ENCODE measurements around the gene SORCS2. TPM values are rescaled to one million over a fixed set of nuclear protein-coding genes. Genes with fewer than 3 reads are reported as not detected.

The SORCS2 gene
- total RNA-seq, 1 donor from 2014 or later = 7.1 TPM

DNA sequence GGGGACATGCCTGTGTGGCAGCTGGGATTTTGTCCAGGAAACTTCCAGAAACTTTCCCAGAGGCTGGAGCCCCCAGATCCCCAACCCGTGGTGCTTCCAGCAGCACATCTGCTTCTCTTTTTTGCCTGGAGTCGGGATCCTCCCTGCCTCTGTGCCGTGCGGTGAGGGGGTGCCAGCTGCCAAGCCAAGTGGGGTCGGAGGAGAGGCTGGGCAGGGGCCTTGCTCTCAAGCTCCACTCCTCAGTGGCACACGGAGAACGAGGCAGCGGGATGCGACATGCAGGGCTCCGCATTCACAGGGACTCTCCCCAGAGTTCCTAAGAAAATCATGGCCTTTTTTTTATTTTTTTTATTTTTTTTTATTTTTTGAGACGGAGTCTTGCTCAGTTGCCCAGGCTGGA, 121.7 kb downstream of the SORCS2 start:
- DNase-seq (ENCODE audit: low spot score in 2 of 2, unreplicated experiment in 2 of 2) = no peak
- H3K27me3 Mint-ChIP-seq (ENCODE audit: low read depth) = peaks cover 2% of the 10 kb centered on the region
- no peaks in the 10 kb centered on the region for H3K36me3 Mint-ChIP-seq
- H3K9me3 Mint-ChIP-seq = peaks cover 7% of the 10 kb centered on the region
- H3K27ac Mint-ChIP-seq = no peak overlapping the region
- TF ChIP-seq, protein P1, sequence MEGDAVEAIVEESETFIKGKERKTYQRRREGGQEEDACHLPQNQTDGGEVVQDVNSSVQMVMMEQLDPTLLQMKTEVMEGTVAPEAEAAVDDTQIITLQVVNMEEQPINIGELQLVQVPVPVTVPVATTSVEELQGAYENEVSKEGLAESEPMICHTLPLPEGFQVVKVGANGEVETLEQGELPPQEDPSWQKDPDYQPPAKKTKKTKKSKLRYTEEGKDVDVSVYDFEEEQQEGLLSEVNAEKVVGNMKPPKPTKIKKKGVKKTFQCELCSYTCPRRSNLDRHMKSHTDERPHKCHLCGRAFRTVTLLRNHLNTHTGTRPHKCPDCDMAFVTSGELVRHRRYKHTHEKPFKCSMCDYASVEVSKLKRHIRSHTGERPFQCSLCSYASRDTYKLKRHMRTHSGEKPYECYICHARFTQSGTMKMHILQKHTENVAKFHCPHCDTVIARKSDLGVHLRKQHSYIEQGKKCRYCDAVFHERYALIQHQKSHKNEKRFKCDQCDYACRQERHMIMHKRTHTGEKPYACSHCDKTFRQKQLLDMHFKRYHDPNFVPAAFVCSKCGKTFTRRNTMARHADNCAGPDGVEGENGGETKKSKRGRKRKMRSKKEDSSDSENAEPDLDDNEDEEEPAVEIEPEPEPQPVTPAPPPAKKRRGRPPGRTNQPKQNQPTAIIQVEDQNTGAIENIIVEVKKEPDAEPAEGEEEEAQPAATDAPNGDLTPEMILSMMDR (IDR thresholded peaks at IDR 0.05; ENCODE audit: unreplicated experiment) = no peak
- peaks cover 11% of the 10 kb centered on the region for H3K4me1 Mint-ChIP-seq
- no peak overlapping the region for H3K4me3 Mint-ChIP-seq

DNA sequence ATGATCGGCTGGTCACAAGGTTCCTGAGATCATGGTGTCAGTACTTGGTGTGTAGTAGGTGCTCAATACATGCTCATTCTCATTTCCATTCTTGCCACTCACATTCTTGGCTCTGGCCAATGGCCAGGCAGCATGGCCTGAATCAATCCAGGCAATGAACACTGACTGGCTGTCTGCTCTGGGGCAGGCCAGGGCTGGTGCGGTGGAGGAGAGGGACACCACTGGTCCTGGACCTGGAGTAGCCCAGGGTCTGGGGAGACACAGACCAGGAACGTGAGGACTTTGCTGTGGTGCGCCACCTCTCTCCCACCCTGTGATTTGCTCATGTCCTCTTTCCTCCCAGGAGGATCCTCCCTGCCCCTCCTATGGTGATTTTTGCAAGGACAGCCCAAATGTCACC, 122.9 kb downstream of the SORCS2 start:
- peaks cover 2% of the 10 kb centered on the region for H3K27me3 Mint-ChIP-seq (ENCODE audit: low read depth)
- TF ChIP-seq, protein P1 (IDR thresholded peaks at IDR 0.05; ENCODE audit: unreplicated experiment) = no peak
- no peak for DNase-seq (ENCODE audit: low spot score in 2 of 2, unreplicated experiment in 2 of 2)
- H3K9me3 Mint-ChIP-seq = peaks cover 11% of the 10 kb centered on the region
- H3K36me3 Mint-ChIP-seq = no peaks in the 10 kb centered on the region
- no peak overlapping the region for H3K27ac Mint-ChIP-seq
- peaks cover 7% of the 10 kb centered on the region for H3K4me1 Mint-ChIP-seq
- H3K4me3 Mint-ChIP-seq = no peak overlapping the region

DNA sequence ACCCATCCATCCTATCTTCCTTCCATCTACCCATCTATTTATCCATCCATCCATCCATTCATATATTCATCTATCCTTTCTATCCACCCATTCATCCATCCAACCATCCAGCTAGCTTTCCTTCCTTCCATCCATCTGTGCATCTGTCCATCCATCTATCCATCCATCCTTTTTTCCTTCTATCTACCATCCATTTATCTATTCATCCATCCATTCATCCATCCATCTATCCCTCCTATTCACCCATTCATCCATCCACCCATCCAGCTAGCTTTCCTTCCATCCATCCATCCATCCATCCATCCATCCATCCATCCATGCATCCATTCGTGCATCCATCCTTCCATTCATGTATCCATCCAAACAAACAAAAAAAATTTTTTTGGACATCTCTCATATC, 123.6 kb downstream of the SORCS2 start:
- DNase-seq (ENCODE audit: low spot score in 2 of 2, unreplicated experiment in 2 of 2) = no peak
- peaks cover 7% of the 10 kb centered on the region for H3K4me1 Mint-ChIP-seq
- no peak overlapping the region for H3K27ac Mint-ChIP-seq

DNA sequence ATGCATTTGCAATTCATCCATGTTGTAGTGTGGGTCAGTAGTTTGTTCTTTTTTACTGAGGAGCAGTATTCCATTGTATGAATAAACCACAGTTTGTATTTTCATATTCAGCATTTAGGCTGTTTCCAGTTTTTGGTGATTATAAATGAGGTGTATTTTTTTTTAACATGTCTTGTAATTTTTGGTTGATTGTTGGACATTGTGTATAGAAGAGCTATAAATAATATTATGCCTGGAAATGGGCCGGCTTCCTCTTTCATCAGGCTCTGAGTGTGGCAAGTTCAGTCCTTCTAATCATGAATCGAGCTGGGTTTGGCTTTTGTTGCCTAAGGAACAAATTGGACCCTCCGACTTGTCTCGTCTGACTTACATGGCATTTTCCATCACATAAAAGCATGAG, 126.7 kb downstream of the SORCS2 start:
- no peak for DNase-seq (ENCODE audit: low spot score in 2 of 2, unreplicated experiment in 2 of 2)
- H3K36me3 Mint-ChIP-seq = no peaks in the 10 kb centered on the region
- no peak overlapping the region for H3K27ac Mint-ChIP-seq
- H3K4me3 Mint-ChIP-seq = no peak overlapping the region
- H3K27me3 Mint-ChIP-seq (ENCODE audit: low read depth) = peaks cover 2% of the 10 kb centered on the region
- TF ChIP-seq, protein P1 (IDR thresholded peaks at IDR 0.05; ENCODE audit: unreplicated experiment) = no peak
- peaks cover 9% of the 10 kb centered on the region for H3K4me1 Mint-ChIP-seq
- peaks cover 15% of the 10 kb centered on the region for H3K9me3 Mint-ChIP-seq

More for the DNA sequence above, 123.6 kb downstream of the SORCS2 start:
- H3K27me3 Mint-ChIP-seq (ENCODE audit: low read depth) = peaks cover 2% of the 10 kb centered on the region
- TF ChIP-seq, protein P1 (IDR thresholded peaks at IDR 0.05; ENCODE audit: unreplicated experiment) = no peak
- no peaks in the 10 kb centered on the region for H3K36me3 Mint-ChIP-seq
- no peak overlapping the region for H3K4me3 Mint-ChIP-seq
- H3K9me3 Mint-ChIP-seq = peaks cover 12% of the 10 kb centered on the region

DNA sequence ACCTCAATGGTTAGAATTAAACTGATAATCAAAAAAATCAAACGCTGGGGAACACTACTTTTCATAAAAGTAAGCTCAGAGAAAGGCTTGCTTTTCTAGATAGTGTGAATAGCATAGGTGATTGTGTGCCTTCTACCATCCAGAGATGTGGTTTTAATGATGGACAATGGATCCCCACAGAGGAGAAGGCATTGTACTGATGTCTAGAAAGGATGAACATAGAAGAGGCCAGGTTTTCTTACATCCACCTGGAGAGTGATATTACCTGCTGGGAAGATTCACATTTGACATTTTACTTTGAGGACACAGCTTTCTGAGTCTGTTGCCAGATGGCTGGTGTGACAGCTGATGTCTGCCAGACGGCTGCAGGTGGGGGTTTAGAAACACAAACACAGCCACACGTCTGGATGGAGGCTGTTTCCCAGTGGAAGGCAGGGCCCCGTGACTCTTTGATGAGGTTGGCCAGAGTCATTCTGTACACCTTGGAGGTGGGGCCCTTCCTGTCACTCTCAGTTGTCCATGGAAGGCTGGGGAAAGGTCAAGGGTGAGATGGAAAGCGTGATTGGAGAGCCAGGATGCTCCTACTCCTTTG, 128.0 kb downstream of the SORCS2 start:
- H3K27me3 Mint-ChIP-seq (ENCODE audit: low read depth) = peaks cover 2% of the 10 kb centered on the region
- H3K4me1 Mint-ChIP-seq = peaks cover 9% of the 10 kb centered on the region
- H3K9me3 Mint-ChIP-seq = peaks cover 15% of the 10 kb centered on the region
- H3K4me3 Mint-ChIP-seq = no peak overlapping the region
- no peak overlapping the region for H3K27ac Mint-ChIP-seq
- DNase-seq (ENCODE audit: low spot score in 2 of 2, unreplicated experiment in 2 of 2) = no peak
- H3K36me3 Mint-ChIP-seq = no peaks in the 10 kb centered on the region
- TF ChIP-seq, protein P1 (IDR thresholded peaks at IDR 0.05; ENCODE audit: unreplicated experiment) = no peak

Measured in mesothelial cell of epicardium (in vitro differentiated cells).